Neural cell (in vitro differentiated cells): Measurements from ENCODE around the gene PPFIBP2.

Experiments
- EP300 ChIP-seq: fragments of 450-650 bp; conservative IDR thresholded peaks from 2 replicates; pipeline ENCODE4 v1.6.1; 2014; ENCODE audit warnings: antibody characterized with exemption, mild to moderate bottlenecking, moderate library complexity; ENCODE audit not compliant: poor library complexity, severe bottlenecking
- EZH2 ChIP-seq: fragments of 200-600, 300-800 bp; shearing (Covaris generic), sonication (generic); IDR thresholded peaks from 2 replicates; pipeline ENCODE4 v1.6.1; 2014; ENCODE audit warnings: antibody characterized with exemption, low read length, borderline replicate concordance, mild to moderate bottlenecking; ENCODE audit not compliant: insufficient read depth, poor library complexity, severe bottlenecking
- POLR2AphosphoS5 ChIP-seq: IDR thresholded peaks from 2 replicates; pipeline ENCODE4 v1.6.1; 2012
- RAD21 ChIP-seq: fragments of 450-650 bp; conservative IDR thresholded peaks from 2 replicates; pipeline ENCODE4 v1.6.1; 2014; ENCODE audit warnings: antibody characterized with exemption, mild to moderate bottlenecking, moderate library complexity
- TAF1 ChIP-seq: IDR thresholded peaks from 2 replicates; pipeline ENCODE4 v1.6.1; 2012; ENCODE audit warnings: low read depth
- TF ChIP-seq, protein P1 (sequence below): fragments of 450-650 bp; IDR thresholded peaks from 2 replicates; pipeline ENCODE4 v1.5.1; 2014; ENCODE audit warnings: antibody characterized with exemption, mild to moderate bottlenecking, moderate library complexity; ENCODE audit not compliant: poor library complexity, severe bottlenecking
- TF ChIP-seq, protein P2 (sequence below): IDR thresholded peaks from 2 replicates; pipeline ENCODE4 v1.6.1; 2012; ENCODE audit warnings: borderline replicate concordance

DNA sequence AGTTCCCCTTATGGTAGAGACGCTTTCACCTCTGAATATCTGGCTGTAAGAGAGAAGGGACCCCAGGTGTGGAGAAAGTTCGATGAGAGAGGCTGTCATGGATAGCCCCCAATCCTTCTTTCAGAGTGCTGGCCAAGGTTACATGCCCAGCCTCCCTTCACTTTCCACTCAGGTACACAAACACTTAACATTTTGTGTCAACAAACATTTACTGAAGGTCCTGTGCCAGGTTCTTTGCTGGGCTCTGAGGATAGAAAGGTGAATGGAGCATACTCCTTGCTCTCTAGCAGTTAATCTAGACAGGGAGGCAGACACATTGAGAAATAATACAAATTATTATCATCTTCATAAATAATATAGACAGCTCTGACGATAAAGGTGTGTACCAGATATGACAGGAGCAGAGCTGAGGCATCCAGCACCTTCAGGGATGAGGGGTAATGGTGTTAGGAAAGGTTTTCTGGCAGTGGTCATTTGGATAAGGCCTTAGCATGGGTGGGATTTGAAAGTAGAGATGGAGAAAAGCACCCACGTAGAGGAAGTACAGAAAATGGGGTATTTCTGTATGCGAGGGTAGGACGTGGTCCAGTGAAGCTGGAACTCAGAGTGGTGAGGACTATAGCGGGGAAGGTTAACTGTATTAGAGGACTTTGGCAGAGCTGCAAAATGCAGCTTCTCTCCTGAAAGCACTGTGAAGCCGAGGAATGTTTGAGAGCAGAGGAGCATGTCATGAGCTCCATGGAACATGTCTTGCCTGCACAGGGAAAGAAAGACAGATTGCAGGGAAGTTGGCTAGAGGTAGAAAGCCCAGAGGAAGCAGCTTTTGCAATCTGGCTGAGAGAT is 19.6 kb downstream of the PPFIBP2 start:
- TF ChIP-seq, protein P1, sequence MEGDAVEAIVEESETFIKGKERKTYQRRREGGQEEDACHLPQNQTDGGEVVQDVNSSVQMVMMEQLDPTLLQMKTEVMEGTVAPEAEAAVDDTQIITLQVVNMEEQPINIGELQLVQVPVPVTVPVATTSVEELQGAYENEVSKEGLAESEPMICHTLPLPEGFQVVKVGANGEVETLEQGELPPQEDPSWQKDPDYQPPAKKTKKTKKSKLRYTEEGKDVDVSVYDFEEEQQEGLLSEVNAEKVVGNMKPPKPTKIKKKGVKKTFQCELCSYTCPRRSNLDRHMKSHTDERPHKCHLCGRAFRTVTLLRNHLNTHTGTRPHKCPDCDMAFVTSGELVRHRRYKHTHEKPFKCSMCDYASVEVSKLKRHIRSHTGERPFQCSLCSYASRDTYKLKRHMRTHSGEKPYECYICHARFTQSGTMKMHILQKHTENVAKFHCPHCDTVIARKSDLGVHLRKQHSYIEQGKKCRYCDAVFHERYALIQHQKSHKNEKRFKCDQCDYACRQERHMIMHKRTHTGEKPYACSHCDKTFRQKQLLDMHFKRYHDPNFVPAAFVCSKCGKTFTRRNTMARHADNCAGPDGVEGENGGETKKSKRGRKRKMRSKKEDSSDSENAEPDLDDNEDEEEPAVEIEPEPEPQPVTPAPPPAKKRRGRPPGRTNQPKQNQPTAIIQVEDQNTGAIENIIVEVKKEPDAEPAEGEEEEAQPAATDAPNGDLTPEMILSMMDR, result no peak
- no peak for TF ChIP-seq POLR2AphosphoS5
- no peak for TF ChIP-seq TAF1
- TF ChIP-seq, protein P2, sequence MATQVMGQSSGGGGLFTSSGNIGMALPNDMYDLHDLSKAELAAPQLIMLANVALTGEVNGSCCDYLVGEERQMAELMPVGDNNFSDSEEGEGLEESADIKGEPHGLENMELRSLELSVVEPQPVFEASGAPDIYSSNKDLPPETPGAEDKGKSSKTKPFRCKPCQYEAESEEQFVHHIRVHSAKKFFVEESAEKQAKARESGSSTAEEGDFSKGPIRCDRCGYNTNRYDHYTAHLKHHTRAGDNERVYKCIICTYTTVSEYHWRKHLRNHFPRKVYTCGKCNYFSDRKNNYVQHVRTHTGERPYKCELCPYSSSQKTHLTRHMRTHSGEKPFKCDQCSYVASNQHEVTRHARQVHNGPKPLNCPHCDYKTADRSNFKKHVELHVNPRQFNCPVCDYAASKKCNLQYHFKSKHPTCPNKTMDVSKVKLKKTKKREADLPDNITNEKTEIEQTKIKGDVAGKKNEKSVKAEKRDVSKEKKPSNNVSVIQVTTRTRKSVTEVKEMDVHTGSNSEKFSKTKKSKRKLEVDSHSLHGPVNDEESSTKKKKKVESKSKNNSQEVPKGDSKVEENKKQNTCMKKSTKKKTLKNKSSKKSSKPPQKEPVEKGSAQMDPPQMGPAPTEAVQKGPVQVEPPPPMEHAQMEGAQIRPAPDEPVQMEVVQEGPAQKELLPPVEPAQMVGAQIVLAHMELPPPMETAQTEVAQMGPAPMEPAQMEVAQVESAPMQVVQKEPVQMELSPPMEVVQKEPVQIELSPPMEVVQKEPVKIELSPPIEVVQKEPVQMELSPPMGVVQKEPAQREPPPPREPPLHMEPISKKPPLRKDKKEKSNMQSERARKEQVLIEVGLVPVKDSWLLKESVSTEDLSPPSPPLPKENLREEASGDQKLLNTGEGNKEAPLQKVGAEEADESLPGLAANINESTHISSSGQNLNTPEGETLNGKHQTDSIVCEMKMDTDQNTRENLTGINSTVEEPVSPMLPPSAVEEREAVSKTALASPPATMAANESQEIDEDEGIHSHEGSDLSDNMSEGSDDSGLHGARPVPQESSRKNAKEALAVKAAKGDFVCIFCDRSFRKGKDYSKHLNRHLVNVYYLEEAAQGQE, result no peak
- TF ChIP-seq EZH2, result no peak
- no peak for TF ChIP-seq EP300
- no peak for TF ChIP-seq RAD21
